Activated CD4-positive, alpha-beta memory T cell treated with anti-CD3 and anti-CD28 coated beads for 36 hours (primary cell): ENCODE measurements around the gene UTP25. TPM values are rescaled to one million over a fixed set of nuclear protein-coding genes. Genes with fewer than 3 reads are reported as not detected.

Experiments used
- CTCF ChIA-PET: fragments of 350-600 bp; sonication (Branson Sonifier 250); formaldehyde crosslinking; loops from one replicate; lab custom pipeline; 2021; ENCODE audit warnings: antibody characterized with exemption, inconsistent platforms; lab: Charles Lee
- POLR2A ChIA-PET: fragments of 350-600 bp; sonication (Branson Sonifier 250); formaldehyde crosslinking; loops from one replicate; lab custom pipeline; 2021; ENCODE audit warnings: antibody characterized with exemption; lab: Charles Lee
- DNase-seq: peaks from one replicate; pipeline ENCODE4 v3.0.0-alpha.2; 2020
- H3K27ac Mint-ChIP-seq: one replicate; pipeline ENCODE4 v1.8.0; 2021; ENCODE audit warnings: mixed read lengths
- H3K27me3 Mint-ChIP-seq: one replicate; pipeline ENCODE4 v1.8.0; 2021; ENCODE audit warnings: mixed read lengths
- H3K36me3 Mint-ChIP-seq: one replicate; pipeline ENCODE4 v1.8.0; 2021; ENCODE audit warnings: mixed read lengths
- H3K4me1 Mint-ChIP-seq: one replicate; pipeline ENCODE4 v1.8.0; 2021; ENCODE audit warnings: low read depth, mixed read lengths
- H3K4me3 Mint-ChIP-seq: one replicate; pipeline ENCODE4 v1.8.0; 2021; ENCODE audit warnings: mild to moderate bottlenecking, mixed read lengths
- H3K9me3 Mint-ChIP-seq: one replicate; pipeline ENCODE4 v1.8.0; 2021; ENCODE audit warnings: mixed read lengths
- intact Hi-C: fragments of 100-400 bp; cut with micrococcal nuclease; formaldehyde crosslinking; loops from one replicate; pipeline ENCODE4 v1.15.1; 2023
- total RNA-seq, 2 experiments: library from RNA; stranded (reverse); gene quantifications; one replicate each; pipeline ENCODE4 v1.2.3, GENCODE V29; 2021

Gene UTP25
- total RNA-seq, 2 experiments from 2014 or later, result 6.6 to 7.1 TPM

DNA sequence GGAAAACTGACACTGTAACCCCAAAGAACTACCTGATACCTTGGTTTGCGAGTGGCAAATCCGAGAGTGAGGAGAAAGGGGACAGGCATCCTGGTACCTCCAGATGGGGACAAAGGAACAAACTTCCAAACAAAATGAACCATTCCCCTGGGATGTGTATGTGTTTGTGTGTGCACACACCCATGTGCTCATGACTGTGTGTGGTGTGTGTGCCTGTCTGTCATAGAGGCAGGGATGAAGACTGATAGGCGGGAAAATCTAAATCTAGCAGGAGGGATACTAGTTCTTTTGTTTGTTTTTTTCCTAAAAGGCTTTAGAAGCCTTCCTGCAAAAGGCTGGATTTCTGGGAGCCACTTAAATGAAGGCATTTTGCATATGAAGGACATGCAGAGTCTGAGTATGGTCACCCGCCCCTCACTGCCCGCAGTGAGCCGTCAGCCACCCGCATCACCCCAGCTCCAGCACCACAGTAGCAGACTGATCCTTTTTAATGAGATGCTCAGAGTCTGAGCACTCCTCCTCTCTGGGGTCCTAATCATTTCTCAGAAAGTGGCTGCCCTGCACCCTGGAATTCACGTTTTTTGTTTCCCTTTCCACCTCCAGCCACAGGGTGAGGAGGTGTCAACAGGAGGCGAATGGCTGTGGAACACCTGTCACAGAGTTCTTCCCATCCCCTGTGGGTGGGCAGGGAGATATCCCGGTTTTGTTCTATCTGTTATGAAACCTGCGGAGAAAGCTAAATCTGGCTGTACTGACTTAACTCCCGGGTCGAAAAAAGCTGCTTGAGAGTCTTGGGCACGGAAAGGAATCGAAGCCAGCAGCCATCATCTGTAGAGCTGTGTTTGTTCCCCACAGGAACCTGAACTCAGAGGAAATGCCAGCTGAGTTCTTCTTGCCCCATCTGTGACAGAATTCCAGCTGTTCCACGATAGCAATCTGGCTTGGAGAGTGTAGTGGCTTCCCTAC lies 34.9 kb downstream of the UTP25 start:
- no peak overlapping the region for H3K4me3 Mint-ChIP-seq
- intact Hi-C loops, result loop anchor here (10.0 kb wide), 1 partner anchor 262 kb away; no protein-coding TSS in a partner anchor
- H3K27me3 Mint-ChIP-seq, result peaks cover 10% of the 10 kb centered on the region
- ChIA-PET POLR2A (no interaction called here), CTCF (interaction anchor here (4.0 to 4.1 kb wide), 2 partner anchors 125 to 132 kb away, joined by 22 to 43 read pairs; no protein-coding TSS in a partner anchor)
- H3K27ac Mint-ChIP-seq, result no peak overlapping the region
- H3K9me3 Mint-ChIP-seq, result peaks cover 12% of the 10 kb centered on the region
- no peaks in the 10 kb centered on the region for H3K4me1 Mint-ChIP-seq
- no peak for DNase-seq
- no peaks in the 10 kb centered on the region for H3K36me3 Mint-ChIP-seq

DNA sequence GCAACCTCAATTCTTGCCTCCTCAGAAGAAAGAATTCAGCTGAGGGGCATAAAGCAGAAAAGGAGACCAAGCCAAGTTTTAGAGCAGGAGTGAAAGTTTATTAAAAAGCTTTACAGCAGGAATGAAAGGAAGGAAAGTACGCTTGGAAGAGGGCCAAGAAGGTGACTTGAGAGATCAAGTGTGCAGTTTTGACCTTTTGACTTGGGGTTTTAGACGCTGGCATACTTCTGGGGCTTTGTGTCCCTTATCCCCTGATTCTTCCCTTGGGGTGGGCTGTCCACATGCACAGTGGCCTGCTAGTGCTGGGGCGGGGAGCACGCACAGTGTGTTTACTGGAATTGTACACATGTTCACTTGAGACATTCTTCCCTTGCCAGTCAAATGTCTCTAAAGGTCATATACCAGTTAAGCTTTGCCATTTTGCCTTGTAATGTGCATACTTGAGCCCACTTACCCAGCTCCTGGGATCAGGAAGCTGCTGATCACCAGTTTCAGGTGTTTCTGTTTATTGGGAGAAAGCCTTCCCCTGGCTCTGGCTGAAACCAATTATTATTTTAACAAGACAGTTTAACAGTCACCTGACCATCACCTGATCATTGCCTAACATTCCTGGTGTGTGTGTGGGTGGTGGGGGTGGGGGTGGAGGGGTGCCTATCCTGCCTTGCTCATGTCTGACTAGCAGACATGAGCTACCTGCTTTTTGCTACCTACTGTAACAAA lies 36.2 kb downstream of the UTP25 start:
- Mint-ChIP-seq H3K4me1 (no peaks in the 10 kb centered on the region), H3K36me3 (no peaks in the 10 kb centered on the region), H3K4me3 (no peak overlapping the region), H3K27me3 (peaks cover 10% of the 10 kb centered on the region), H3K27ac (no peak overlapping the region), H3K9me3 (peaks cover 12% of the 10 kb centered on the region)
- ChIA-PET CTCF (no interaction called here), POLR2A (no interaction called here)
- DNase-seq, result no peak
- intact Hi-C loops, result loop anchor here (10.0 kb wide), 1 partner anchor 261 kb away; no protein-coding TSS in a partner anchor

DNA sequence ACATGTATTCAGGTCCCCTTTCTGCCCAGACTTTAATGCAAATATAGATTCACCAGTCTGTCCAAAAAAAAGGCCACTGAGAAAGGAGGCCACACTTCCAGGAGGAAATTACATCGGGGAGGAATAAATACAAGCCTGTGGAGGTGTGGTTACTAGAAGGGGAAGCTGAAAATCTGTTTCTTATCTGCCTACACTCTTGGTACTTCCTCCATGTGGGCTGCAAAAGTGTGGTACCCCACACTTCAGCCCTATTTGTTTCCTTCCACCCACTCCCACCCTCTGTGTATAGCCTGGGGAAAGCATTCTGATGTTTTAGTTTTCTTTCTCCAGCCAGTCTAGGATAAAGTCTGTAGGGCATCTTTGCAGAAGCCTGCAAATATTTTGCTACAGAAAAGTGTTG lies 38.4 kb downstream of the UTP25 start:
- DNase-seq, result no peak
- Mint-ChIP-seq H3K4me1 (no peaks in the 10 kb centered on the region), H3K4me3 (no peak overlapping the region), H3K27ac (no peak overlapping the region), H3K36me3 (no peaks in the 10 kb centered on the region), H3K9me3 (peaks cover 12% of the 10 kb centered on the region), H3K27me3 (peaks cover 15% of the 10 kb centered on the region)
- ChIA-PET CTCF (no interaction called here), POLR2A (no interaction called here)
- intact Hi-C loops, result loop anchor here (10.0 kb wide), 1 partner anchor 259 kb away; no protein-coding TSS in a partner anchor

DNA sequence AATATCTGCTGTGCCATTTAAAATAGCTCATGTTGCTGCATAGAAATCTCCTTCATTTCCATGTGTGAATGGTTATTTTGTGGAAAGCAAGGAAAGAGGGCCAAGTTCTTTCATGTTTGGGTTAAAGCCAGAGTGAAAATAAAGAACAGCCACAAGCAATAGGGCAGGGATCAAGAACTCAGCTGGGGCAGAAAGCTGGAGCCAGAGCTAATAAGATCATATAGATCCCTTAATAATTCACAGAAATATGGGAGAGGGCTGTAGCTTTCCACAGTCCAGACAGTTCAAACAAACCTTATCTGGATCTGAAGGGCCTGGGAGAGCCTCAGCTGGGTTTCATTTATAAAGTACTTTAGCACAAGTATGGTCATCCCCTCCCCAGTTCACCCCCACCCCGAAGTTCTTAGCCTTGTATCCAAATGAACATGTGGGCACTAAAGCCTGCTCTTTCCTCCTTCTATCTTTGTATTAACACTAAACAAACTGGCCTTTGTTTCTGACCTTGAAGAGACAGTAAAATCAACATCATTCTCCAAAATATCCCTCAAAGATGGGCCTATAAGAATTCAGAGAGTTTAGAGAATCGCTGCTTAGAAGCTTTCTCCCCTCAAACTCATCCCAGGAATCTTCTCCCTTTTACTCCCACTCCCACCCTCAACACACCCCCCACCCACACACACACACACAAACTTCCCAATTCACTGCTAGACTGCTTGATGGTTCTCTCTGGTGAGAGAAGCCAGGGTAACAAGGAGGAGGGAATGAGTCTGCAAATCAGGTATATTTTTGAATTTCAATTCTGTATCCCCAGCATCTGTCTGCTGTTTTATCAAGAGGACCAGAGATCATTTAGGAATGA lies 41.7 kb downstream of the UTP25 start:
- no peak overlapping the region for H3K27ac Mint-ChIP-seq
- H3K36me3 Mint-ChIP-seq, result no peaks in the 10 kb centered on the region
- POLR2A ChIA-PET, result no interaction called here
- intact Hi-C loops, result loop anchor here (10.0 kb wide), 1 partner anchor 255 kb away; no protein-coding TSS in a partner anchor
- no peaks in the 10 kb centered on the region for H3K4me1 Mint-ChIP-seq
- H3K4me3 Mint-ChIP-seq, result no peak overlapping the region
- peaks cover 27% of the 10 kb centered on the region for H3K27me3 Mint-ChIP-seq
- peaks cover 12% of the 10 kb centered on the region for H3K9me3 Mint-ChIP-seq
- CTCF ChIA-PET, result interaction anchor here (1.1 to 1.6 kb wide), 2 partner anchors 9 kb away, joined by 6 to 11 read pairs; no protein-coding TSS in a partner anchor
- DNase-seq, result no peak

DNA sequence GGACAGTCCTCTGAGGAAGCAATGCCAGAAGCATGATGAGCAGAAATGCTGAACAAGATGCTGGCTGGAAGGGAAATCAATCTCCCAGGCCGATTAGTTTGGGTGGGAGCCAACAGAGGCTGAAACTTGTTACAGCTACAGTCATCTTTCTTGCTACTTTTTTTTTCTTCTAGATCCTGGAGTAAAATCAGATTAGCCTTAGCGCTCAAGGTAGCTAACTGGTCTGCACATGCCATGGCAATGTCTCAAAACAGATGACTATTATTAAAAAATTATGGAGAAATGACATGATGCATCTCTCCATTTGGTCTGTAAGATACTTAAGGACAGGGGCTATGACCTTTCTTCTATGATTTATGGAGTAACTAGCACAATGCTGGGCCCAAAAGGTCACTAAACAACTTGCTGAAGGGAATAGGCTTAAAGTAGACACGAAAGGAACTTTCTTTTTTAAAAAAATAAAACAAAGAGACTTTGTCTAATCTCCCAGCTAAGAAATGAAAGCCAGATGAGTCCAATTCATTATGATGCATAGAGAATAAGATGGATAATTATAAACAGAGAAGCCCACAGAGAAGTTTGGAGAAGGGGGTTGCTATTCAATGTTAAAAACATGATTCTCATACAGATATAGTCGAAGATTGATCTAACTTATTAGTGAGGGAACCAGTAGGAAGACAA lies 42.5 kb downstream of the UTP25 start:
- Mint-ChIP-seq H3K27ac (no peak overlapping the region), H3K4me1 (no peaks in the 10 kb centered on the region), H3K4me3 (no peak overlapping the region), H3K9me3 (peaks cover 12% of the 10 kb centered on the region), H3K27me3 (peaks cover 32% of the 10 kb centered on the region), H3K36me3 (no peaks in the 10 kb centered on the region)
- CTCF ChIA-PET, result interaction anchor here (1.1 to 1.6 kb wide), 2 partner anchors 10 to 14 kb away, joined by 3 to 11 read pairs; no protein-coding TSS in a partner anchor
- no peak for DNase-seq
- intact Hi-C loops, result no loop called here
- POLR2A ChIA-PET, result no interaction called here

DNA sequence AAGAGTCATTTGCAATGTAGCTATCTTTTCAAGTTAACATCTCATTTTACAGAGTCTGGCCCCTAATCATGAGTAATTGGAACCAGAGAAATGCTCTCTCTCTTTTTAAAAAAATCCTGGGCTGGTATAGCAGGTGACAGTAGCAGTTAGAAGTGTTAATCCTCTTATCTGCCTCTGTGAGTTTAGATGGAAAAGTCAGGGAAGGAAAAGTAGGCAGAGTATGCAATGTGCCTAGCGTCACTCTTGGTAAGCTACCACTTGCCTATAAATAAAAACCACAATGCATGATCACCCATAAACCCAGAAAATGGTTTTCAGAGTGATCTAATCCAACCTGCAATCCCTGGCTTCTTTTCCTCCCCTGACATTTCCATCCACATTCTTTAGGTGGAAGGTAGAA lies 43.2 kb downstream of the UTP25 start:
- ChIA-PET CTCF (interaction anchor here (1.1 to 1.6 kb wide), 2 partner anchors 10 to 14 kb away, joined by 3 to 11 read pairs; no protein-coding TSS in a partner anchor), POLR2A (no interaction called here)
- Mint-ChIP-seq H3K27ac (no peak overlapping the region), H3K27me3 (peaks cover 37% of the 10 kb centered on the region), H3K4me1 (no peaks in the 10 kb centered on the region), H3K9me3 (peaks cover 12% of the 10 kb centered on the region), H3K36me3 (no peaks in the 10 kb centered on the region), H3K4me3 (no peak overlapping the region)
- no peak for DNase-seq
- intact Hi-C loops, result no loop called here

DNA sequence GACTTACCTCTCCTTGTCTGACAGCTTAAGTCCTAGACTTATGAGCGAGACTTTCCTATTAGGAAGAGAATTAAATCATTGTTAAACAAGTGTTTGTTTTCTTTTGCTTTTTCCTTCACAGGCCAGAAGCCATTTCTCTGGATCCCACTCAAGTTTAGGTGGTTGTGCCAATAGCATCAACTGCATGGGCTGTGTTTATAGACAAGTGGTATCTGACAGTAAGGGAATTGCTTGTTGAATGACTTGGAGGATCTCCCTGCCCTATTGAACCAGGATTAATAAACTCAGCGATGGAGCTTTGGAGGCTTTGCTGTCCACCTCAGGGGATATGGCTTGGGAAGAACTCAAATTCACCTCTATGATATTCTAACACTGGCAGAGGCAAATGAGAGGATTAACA lies 43.7 kb downstream of the UTP25 start:
- Mint-ChIP-seq H3K4me3 (no peak overlapping the region), H3K36me3 (no peaks in the 10 kb centered on the region), H3K9me3 (peaks cover 10% of the 10 kb centered on the region), H3K27ac (no peak overlapping the region), H3K27me3 (peaks cover 39% of the 10 kb centered on the region), H3K4me1 (no peaks in the 10 kb centered on the region)
- ChIA-PET CTCF (interaction anchor here (1.1 to 1.6 kb wide), 2 partner anchors 11 to 15 kb away, joined by 3 to 11 read pairs; no protein-coding TSS in a partner anchor), POLR2A (no interaction called here)
- intact Hi-C loops, result no loop called here
- no peak for DNase-seq

DNA sequence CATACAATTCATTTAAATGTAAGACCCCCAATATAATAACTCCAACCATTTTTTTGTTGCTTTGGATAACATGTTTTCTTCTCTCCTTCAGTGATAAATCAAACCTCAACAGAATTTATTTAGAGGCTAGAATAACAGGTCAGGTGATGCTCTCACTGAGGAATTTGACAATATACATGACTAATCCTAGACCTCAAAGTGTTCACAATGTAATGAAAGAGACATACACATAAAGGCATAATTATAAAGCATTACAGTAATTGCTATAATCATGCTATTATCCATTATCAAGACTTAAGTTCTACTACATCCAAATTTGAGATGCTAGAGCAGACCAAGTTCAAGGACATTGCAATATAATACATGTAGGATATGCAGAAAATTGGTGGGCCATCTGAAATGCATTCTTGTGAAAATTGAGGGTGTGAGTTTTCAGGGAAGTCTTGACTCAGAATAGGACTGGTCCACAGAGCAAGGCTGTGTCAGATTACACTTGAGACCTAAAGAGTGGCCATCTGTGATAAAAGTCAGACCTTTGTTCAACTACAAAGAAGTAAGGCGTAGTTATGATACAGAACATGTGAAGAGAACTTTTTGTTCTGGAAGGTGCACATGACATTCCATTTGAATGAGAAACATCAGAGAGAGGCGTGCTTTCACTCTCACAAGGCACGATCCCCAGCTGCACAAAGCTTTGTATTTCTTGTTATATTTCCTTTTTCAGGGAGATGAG lies 45.5 kb downstream of the UTP25 start:
- DNase-seq, result no peak
- Mint-ChIP-seq H3K27me3 (peaks cover 45% of the 10 kb centered on the region), H3K9me3 (no peaks in the 10 kb centered on the region), H3K4me3 (no peak overlapping the region), H3K36me3 (no peaks in the 10 kb centered on the region), H3K4me1 (no peaks in the 10 kb centered on the region), H3K27ac (no peak overlapping the region)
- ChIA-PET CTCF (interaction anchor here (0.9 to 1.2 kb wide), 2 partner anchors 15 to 27 kb away, joined by 3 to 4 read pairs; no protein-coding TSS in a partner anchor), POLR2A (no interaction called here)
- intact Hi-C loops, result no loop called here

DNA sequence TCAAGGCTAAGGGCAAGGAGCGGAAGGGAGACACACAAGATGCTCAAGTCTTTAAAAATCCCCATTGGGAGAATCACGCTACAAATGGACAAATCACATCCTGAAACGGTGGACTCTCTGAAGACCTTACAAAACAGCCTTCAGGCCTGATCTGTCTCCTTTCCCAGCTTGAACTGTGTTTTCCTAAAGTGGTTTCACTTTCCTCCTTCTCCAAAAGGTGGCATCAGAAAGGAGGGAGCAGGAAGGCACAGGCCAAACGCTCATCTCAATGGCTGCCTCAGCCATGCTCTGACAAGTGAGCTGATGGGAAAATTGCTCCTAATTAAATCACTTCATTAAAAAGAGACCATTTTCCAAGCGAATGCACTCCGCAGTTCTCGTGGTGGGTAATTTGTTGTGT lies 47.7 kb downstream of the UTP25 start:
- ChIA-PET CTCF (no interaction called here), POLR2A (no interaction called here)
- H3K9me3 Mint-ChIP-seq, result no peaks in the 10 kb centered on the region
- H3K4me3 Mint-ChIP-seq, result no peak overlapping the region
- no peak for DNase-seq
- H3K4me1 Mint-ChIP-seq, result no peaks in the 10 kb centered on the region
- intact Hi-C loops, result no loop called here
- peaks cover 52% of the 10 kb centered on the region for H3K27me3 Mint-ChIP-seq
- H3K36me3 Mint-ChIP-seq, result no peaks in the 10 kb centered on the region
- no peak overlapping the region for H3K27ac Mint-ChIP-seq

DNA sequence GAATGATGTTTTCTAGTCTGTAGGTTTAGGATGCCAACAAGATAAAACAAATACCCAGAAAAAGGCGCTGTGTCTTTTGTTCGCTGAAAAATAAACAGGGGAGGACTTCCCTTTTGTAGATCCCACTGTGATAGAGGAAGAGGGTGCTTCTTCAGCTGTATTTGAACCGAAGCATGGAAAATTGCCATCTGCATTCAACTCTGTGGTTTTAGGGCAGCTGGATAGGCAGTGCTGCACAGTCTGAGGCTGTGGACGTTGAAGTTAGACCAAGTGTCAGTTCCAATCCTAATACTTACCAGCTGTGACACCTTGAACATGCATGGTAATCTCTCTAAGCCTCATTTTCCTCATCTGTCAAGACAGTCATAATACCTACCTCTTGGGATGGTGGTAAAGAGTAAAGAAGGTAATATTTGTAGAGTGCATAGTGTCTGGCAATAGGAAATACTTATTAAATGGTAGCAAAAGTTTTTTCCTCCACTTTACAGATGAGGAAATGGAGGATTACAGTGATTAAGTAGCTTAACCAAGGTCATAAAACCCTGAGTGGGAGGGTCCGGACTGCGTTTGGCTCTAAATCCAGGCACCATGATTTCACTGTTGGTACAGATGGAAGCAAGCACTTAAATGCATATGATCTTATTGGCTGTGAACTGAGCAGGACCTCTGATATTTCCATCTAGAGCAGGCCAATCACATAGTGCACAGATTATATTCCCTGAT lies 48.5 kb downstream of the UTP25 start:
- intact Hi-C loops, result no loop called here
- no peak overlapping the region for H3K27ac Mint-ChIP-seq
- H3K4me3 Mint-ChIP-seq, result no peak overlapping the region
- DNase-seq, result no peak
- H3K4me1 Mint-ChIP-seq, result no peaks in the 10 kb centered on the region
- POLR2A ChIA-PET, result no interaction called here
- peaks cover 48% of the 10 kb centered on the region for H3K27me3 Mint-ChIP-seq
- CTCF ChIA-PET, result no interaction called here
- H3K36me3 Mint-ChIP-seq, result no peaks in the 10 kb centered on the region
- H3K9me3 Mint-ChIP-seq, result no peaks in the 10 kb centered on the region
